Measurements from ENCODE around the gene RHOF.
"Not testable (repeated sequence)": the region's sequence is repeated elsewhere in the genome, so short reads cannot be mapped to it uniquely, and the experiment has no call there.

The RHOF gene

GRCh38 chr12:121773011-121773777, 20.3 kb downstream of the RHOF start:
- DNase-seq, result no peak

GRCh38 chr12:121770813-121771625, 22.5 kb downstream of the RHOF start:
- no peak for DNase-seq

GRCh38 chr12:121770388-121770787, 23.1 kb downstream of the RHOF start:
- no peak for DNase-seq

- DNase-seq, result no peak
Measured at GRCh38 chr12:121769831-121770301, 23.6 kb downstream of the RHOF start.

GRCh38 chr12:121769297-121769830, 24.1 kb downstream of the RHOF start:
- no peak for DNase-seq

GRCh38 chr12:121767525-121768016, 25.9 kb downstream of the RHOF start:
- DNase-seq, result no peak

- no peak for DNase-seq
Measured at GRCh38 chr12:121766290-121767039, 27.0 kb downstream of the RHOF start.

GRCh38 chr12:121765573-121765972, 27.9 kb downstream of the RHOF start:
- DNase-seq, result no peak

- DNase-seq, result no peak
Measured at GRCh38 chr12:121764808-121765207, 28.7 kb downstream of the RHOF start.

- DNase-seq, result no peak
Measured at GRCh38 chr12:121762269-121762668, 31.2 kb downstream of the RHOF start.

- DNase-seq, result not testable (repeated sequence)
Measured at GRCh38 chr12:121758536-121758935, 35.0 kb downstream of the RHOF start.

- DNase-seq, result no peak
Measured at GRCh38 chr12:121755591-121755990, 37.9 kb downstream of the RHOF start.

- no peak for DNase-seq
Measured at GRCh38 chr12:121754836-121755235, 38.7 kb downstream of the RHOF start.

- no peak for DNase-seq
Measured at GRCh38 chr12:121753844-121754264, 39.6 kb downstream of the RHOF start.

GRCh38 chr12:121751749-121752351, 41.6 kb downstream of the RHOF start:
- DNase-seq, result no peak

GRCh38 chr12:121751034-121751433, 42.5 kb downstream of the RHOF start:
- DNase-seq, result no peak

- no peak for DNase-seq
Measured at GRCh38 chr12:121750507-121750955, 43.0 kb downstream of the RHOF start.

GRCh38 chr12:121749267-121749666, 44.2 kb downstream of the RHOF start:
- DNase-seq, result no peak

GRCh38 chr12:121748571-121749265, 44.8 kb downstream of the RHOF start:
- DNase-seq, result no peak

- DNase-seq, result no peak
Measured at GRCh38 chr12:121748218-121748570, 45.3 kb downstream of the RHOF start.

GRCh38 chr12:121745545-121745944, 47.9 kb downstream of the RHOF start:
- not testable (repeated sequence) for DNase-seq

GRCh38 chr12:121741743-121742142, 51.7 kb downstream of the RHOF start:
- DNase-seq, result no peak

All from NCI-H1436 treated with DMSO at 0.1 percent for 48 hours (cell line).